Neuron (in vitro differentiated cells): ENCODE data around the gene CCBE1.
"Not testable (repeated sequence)": the region's sequence is repeated elsewhere in the genome, so short reads cannot be mapped to it uniquely, and the experiment has no call there.

ENCODE experiments used
- H2AFZ ChIP-seq: one replicate; pipeline ENCODE4 v1.6.1; 2013; ENCODE audit warnings: low read depth, mild to moderate bottlenecking, inconsistent platforms, low read length, moderate library complexity
- H3K27me3 ChIP-seq: one replicate; pipeline ENCODE4 v1.6.1; 2013; ENCODE audit warnings: low read length; ENCODE audit not compliant: insufficient read depth
- H3K36me3 ChIP-seq: one replicate; pipeline ENCODE4 v1.6.1; 2013; ENCODE audit warnings: low read length; ENCODE audit not compliant: insufficient read depth
- H3K4me1 ChIP-seq: one replicate; pipeline ENCODE4 v1.6.1; 2013; ENCODE audit warnings: low read length; ENCODE audit not compliant: insufficient read depth
- H3K4me3 ChIP-seq: 2 replicates; pipeline ENCODE4 v1.5.1; 2013; ENCODE audit warnings: mild to moderate bottlenecking, low read length, moderate library complexity
- H3K9me3 ChIP-seq: one replicate; pipeline ENCODE4 v1.6.1; 2013; ENCODE audit warnings: low read length

The CCBE1 gene

DNA sequence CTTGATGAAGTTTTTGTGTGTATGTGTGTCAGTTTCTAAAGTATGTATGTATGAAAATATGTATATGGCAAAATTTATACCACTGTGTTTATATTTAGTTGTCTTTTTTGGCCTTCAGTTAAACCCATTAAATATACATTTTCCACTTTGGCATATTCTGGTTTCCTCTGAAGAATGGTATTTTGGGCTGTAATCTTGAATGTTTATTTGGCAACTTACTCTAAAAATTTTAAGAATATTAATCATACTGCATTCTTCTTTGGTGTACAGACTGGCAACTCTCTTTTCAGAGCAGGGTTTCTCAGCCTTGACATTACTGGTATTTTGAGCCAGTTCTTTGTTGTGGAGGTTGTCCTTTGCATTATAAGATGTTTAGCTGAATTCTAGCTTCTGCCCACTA is 27.9 kb upstream of the CCBE1 start:
- H3K4me3 ChIP-seq, result no peak overlapping the region
- H3K9me3 ChIP-seq, result no peaks in the 10 kb centered on the region

DNA sequence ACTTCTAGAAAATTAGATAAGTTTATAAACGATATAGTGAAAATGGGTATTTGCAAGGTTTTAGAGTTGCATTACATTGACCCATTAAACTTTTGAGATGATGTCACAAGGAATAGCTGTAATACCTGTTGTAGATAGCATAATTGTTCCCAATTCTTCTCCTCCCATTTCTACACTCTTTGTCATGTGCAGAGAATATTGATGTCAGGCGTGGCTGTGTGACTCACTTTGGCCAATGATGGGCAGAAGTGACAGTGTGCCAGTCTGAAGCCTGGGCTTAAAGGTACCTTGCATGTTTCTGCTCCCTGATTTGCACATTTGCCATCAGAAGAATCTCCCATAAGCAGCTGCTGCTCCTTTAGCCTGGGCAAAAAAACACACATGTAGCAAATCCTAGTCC is 26.9 kb upstream of the CCBE1 start:
- Histone ChIP-seq H3K4me1 (no peaks in the 10 kb centered on the region), H3K36me3 (no peaks in the 10 kb centered on the region), H3K27me3 (peaks cover under 1% of the 10 kb centered on the region), H3K9me3 (no peaks in the 10 kb centered on the region), H2AFZ (no peak overlapping the region), H3K4me3 (no peak overlapping the region)

More for the DNA sequence above, 27.9 kb upstream of the CCBE1 start:
- H3K36me3 ChIP-seq, result no peaks in the 10 kb centered on the region
- no peak overlapping the region for H2AFZ ChIP-seq
- H3K27me3 ChIP-seq, result no peaks in the 10 kb centered on the region
- no peaks in the 10 kb centered on the region for H3K4me1 ChIP-seq

DNA sequence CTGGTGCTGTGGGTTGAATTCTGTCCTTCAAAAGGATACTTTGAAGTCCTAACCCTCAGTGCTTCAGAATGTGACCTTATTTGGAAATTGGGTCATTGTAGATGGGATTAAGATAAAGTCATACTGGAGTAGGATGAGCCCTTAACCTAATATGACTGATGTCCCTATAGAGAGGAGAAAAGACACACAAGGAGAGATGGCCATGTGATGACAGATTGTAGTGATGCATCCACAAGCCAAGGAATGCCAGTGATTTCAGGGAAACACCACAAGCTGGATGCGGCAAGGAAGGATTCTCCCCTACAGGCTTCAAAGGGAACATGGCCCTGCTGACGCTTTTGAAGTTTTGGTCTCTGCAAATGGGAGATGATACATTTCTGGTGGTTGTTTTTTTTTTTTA is 24.7 kb upstream of the CCBE1 start:
- no peak overlapping the region for H3K4me3 ChIP-seq
- no peaks in the 10 kb centered on the region for H3K4me1 ChIP-seq
- H3K9me3 ChIP-seq, result no peaks in the 10 kb centered on the region

DNA sequence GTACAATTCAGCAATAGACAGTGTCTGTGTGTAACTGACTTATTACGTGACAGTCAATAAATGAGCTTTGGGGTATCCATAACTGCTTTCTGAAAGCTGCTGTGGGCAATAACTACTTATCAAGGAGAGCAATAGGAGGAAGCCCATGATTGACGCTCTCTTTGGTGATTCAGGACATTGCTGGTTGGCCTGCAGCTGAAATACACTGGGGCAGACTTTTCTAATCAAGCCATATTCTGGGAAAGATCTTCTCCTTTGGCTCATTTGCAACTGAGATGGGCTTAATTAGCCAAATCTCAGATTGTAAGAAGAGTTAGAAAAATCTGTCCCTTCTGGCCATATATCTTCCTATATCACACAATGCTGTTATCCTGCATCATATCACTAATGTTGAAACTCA is 24.0 kb upstream of the CCBE1 start:
- no peaks in the 10 kb centered on the region for H3K4me1 ChIP-seq
- H3K36me3 ChIP-seq, result no peaks in the 10 kb centered on the region
- no peak overlapping the region for H3K4me3 ChIP-seq
- peaks cover 10% of the 10 kb centered on the region for H3K27me3 ChIP-seq
- no peak overlapping the region for H2AFZ ChIP-seq
- H3K9me3 ChIP-seq, result no peaks in the 10 kb centered on the region

More for the DNA sequence above, 24.7 kb upstream of the CCBE1 start:
- peaks cover 10% of the 10 kb centered on the region for H3K27me3 ChIP-seq
- no peak overlapping the region for H2AFZ ChIP-seq
- no peaks in the 10 kb centered on the region for H3K36me3 ChIP-seq

DNA sequence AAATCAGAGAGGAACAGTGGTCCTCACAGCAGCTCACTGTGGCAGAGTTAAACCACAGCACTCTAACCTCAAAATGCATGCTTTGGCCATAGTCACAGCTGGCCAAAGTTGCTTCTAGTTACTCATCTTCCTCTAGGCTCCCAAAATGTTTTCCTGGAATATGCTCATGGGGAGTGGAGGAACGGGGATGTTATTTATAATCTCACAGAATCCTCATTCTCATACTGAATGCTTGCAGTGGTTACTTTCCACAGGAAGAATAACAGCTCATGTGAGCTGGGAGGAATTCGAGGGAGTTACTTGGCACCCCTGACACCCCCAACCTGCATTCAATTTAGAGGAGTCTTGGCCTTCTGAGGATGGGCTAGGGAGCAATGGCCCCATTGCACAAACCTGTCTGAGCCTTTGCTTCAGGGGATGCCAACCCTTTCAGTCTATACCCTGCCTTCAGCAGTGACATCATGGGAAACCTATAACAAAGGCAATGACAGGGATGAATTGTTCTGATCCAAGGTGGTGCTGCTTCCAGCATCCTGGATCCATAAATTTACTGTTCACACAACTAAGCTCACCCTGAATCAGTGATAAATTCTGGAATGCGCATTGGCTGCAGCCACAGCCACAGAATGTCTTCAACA is 22.4 kb upstream of the CCBE1 start:
- Histone ChIP-seq H3K36me3 (no peaks in the 10 kb centered on the region), H3K4me3 (no peak overlapping the region), H3K9me3 (no peaks in the 10 kb centered on the region), H2AFZ (no peak overlapping the region), H3K27me3 (peaks cover 10% of the 10 kb centered on the region), H3K4me1 (peaks cover 2% of the 10 kb centered on the region)

DNA sequence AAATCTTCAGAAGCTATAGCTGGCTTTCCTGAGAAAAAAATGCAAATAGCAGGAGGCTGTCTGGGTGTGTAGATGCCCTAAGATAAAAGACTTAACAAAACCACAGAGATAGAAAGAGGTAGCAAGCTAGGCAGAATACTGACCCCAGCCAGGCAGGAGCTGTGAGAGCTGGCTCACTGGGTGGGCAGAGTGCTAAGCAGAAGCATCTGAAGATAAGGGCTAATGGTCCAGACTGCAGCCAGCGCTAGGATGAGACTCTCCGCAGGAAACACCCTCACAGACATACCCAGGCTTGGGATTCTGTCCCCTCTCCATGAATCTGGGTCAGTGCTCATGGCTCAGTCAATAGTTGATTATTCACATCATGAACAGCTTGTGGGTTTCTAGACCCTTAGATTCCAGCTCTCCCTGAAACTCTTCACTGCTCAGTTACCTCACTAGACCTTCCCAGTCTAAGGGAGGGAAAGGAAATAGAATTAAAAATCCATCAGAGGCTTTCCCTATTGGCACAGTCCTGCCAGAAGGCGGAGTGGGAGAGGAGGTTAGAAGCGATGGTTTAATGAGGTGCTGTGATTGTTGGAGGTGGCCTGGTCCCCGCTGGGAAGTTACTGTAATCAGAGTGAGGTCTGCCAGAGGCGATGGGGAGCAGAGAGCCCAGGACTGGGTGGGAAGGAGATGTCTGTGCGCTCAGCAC is 21.4 kb upstream of the CCBE1 start:
- no peaks in the 10 kb centered on the region for H3K9me3 ChIP-seq
- no peak overlapping the region for H3K4me3 ChIP-seq
- no peaks in the 10 kb centered on the region for H3K36me3 ChIP-seq
- H2AFZ ChIP-seq, result no peak overlapping the region
- peaks cover 10% of the 10 kb centered on the region for H3K27me3 ChIP-seq
- peaks cover 4% of the 10 kb centered on the region for H3K4me1 ChIP-seq

DNA sequence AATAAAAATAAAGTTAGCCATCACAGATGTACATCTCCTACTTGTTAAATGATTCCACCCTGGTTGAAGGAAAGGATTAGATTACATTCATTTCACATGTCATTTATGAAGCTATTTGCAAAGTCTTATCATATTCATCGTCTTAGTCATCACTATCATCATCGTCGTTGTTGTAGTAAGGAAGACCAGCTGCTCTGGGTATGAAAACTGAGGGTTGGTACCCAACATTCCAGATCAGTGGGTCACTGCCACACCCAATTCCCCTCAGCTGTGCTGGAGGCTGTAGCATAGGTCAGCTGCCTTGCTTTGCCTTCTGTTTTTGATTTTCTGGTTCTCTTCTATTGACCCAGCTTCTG is 20.9 kb upstream of the CCBE1 start:
- peaks cover 4% of the 10 kb centered on the region for H3K4me1 ChIP-seq
- H3K27me3 ChIP-seq, result peaks cover 10% of the 10 kb centered on the region
- no peak overlapping the region for H2AFZ ChIP-seq
- no peaks in the 10 kb centered on the region for H3K36me3 ChIP-seq
- H3K9me3 ChIP-seq, result no peaks in the 10 kb centered on the region
- H3K4me3 ChIP-seq, result no peak overlapping the region

DNA sequence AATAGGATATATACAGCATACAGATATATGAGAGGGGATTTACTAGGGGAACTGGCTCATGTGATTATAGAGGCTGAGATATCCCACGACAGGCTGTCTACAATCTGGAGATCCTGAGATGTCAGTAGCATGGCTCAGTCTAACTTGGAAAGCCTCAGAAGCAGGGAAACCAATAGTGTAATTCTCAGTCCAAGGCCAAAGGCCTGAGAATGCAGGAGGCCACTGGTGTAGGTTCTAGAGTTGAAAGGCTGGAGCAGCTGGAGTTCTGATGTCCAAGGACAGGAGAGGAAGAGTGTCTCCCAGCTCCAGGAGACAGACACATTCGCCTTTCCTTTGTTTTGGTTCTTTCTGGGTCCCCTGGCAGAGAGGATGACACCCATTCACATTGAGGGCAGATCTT is 20.1 kb upstream of the CCBE1 start:
- Histone ChIP-seq H3K36me3 (no peaks in the 10 kb centered on the region), H3K27me3 (peaks cover 10% of the 10 kb centered on the region), H3K4me3 (no peak overlapping the region), H2AFZ (no peak overlapping the region), H3K4me1 (peaks cover 4% of the 10 kb centered on the region), H3K9me3 (no peaks in the 10 kb centered on the region)

DNA sequence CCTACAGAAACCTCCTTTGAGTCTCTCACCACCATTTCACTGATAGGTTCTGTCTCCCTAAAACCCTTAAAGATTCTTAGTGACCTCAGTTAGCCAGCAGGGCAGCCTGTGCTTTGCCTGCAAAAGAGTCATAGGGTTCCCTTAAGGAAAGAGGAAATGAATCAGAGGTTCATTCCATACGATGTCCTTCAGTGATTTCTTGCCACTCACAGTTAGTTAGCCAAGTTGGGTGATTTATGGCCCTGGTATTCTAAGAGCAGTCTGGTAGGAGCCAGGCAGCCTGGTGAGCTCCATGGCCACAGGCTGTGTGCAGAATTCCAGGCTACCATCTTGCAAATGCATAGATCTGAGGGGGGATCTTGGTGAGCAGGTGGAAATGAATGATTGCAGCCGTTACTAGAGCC is 18.7 kb upstream of the CCBE1 start:
- Histone ChIP-seq H3K36me3 (no peaks in the 10 kb centered on the region), H3K27me3 (peaks cover 10% of the 10 kb centered on the region), H3K9me3 (no peaks in the 10 kb centered on the region), H2AFZ (no peak overlapping the region), H3K4me1 (peaks cover 4% of the 10 kb centered on the region), H3K4me3 (no peak overlapping the region)

DNA sequence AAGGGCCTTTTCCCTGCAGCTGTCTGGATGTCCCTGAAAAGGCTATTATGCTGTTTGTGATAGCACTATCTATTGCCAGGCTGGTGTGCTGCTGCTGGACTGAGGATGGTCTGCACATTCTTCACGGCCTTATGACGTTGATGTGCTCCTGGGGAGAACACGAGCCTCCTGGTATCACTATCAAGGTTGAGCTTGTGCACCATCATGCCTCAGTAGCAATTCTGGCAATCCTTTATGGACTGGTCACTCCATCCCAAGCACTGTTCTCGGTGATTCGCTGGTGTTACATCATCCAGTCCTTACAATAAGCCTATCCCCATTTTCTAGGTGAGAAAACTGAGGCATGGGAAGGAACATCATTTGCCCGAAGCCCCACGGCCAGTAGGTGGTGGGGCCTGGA is 18.2 kb upstream of the CCBE1 start:
- Histone ChIP-seq H3K27me3 (peaks cover 10% of the 10 kb centered on the region), H3K4me1 (peaks cover 4% of the 10 kb centered on the region), H3K4me3 (no peak overlapping the region), H3K36me3 (no peaks in the 10 kb centered on the region), H3K9me3 (no peaks in the 10 kb centered on the region), H2AFZ (no peak overlapping the region)

DNA sequence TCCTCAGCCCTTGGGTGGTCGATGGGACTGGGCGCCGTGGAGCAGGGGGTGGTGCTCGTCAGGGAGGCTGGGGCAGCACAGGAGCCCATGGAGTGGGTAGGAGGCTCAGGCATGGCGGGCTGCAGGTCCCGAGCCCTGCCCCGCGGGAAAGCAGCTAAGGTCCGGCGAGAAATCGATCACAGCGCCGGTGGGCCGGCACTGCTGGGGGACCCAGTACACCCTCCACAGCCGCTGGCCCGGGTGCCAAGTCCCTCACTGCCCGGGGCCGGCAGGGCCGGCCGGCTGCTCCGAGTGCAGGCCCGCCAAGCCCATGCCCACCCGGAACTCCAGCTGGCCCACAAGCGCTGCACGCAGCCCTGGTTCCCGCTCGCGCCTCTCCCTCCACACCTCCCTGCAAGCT is 16.9 kb upstream of the CCBE1 start:
- not testable (repeated sequence) for H2AFZ ChIP-seq, H3K36me3 ChIP-seq, H3K9me3 ChIP-seq, H3K4me1 ChIP-seq, H3K27me3 ChIP-seq, H3K4me3 ChIP-seq

DNA sequence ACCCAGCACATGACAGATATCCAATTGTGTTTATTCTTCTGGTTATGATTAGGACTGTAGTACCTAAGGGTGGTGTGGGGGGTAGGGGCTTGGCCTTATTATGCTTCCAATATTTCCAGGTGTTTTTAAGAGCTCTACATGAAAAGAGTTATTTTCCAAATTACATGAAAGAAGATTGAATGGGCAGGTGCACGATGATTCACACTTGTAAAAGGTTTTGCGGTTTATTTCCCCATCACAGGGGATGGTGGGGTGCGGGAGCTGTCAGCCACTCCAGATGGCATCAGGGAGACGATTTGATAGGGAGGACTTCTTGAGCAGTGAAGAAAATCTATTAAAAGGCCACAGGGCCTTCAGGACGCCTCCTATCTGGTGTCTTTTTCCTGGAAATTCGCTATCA is 15.1 kb upstream of the CCBE1 start:
- H3K4me1 ChIP-seq, result peaks cover 4% of the 10 kb centered on the region
- no peaks in the 10 kb centered on the region for H3K9me3 ChIP-seq
- no peak overlapping the region for H3K4me3 ChIP-seq
- no peaks in the 10 kb centered on the region for H3K27me3 ChIP-seq
- H2AFZ ChIP-seq, result no peak overlapping the region
- H3K36me3 ChIP-seq, result no peaks in the 10 kb centered on the region

DNA sequence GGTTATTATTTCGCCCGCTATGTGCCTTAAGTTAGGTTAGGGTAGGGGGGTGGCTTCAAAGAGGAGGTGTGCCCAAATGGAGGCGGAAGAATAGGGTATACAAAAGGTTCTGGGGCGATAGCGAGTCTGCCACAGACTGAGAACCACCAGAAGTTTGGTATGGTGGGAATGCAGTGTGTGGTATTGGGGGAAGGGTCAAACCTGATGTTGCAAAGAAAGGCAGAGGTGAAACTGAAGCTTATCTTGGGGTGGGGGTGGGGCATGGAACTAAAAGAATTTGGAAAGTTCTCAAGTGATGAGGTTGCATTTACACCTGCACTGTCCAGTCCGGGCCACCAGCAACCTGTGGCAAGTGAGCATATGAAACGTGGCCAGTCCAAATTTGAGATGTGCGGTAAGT is 11.8 kb upstream of the CCBE1 start:
- Histone ChIP-seq H3K36me3 (no peaks in the 10 kb centered on the region), H3K4me3 (no peak overlapping the region), H3K4me1 (no peaks in the 10 kb centered on the region), H3K27me3 (no peaks in the 10 kb centered on the region), H2AFZ (no peak overlapping the region), H3K9me3 (no peaks in the 10 kb centered on the region)

DNA sequence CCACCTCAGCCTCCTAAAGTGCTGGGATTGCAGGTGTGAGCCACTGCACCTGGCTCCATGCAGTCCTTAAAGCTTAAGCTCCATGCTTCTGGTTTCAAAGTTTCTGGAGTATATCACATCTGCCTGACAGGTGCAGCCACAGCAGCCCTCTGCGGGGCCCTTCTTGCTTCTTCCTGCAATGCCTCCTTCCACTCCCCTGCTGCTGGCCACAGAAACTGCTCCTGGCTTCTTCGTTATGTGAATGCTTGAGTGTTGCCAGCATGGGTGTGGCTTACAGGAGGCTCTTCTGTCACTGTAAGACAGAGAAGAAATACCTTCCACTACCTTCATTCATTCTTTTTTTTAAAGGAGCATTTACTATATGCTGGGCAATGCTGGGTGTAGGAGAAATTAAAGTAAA is 10.1 kb upstream of the CCBE1 start:
- H3K4me1 ChIP-seq, result no peaks in the 10 kb centered on the region
- H3K36me3 ChIP-seq, result no peaks in the 10 kb centered on the region

More for the DNA sequence above, 10.1 kb upstream of the CCBE1 start:
- Histone ChIP-seq H3K9me3 (no peaks in the 10 kb centered on the region), H3K4me3 (no peak overlapping the region), H2AFZ (no peak overlapping the region), H3K27me3 (no peaks in the 10 kb centered on the region)
